Mesendoderm (in vitro differentiated cells): ENCODE data around the gene GGTLC2.
"Not testable (repeated sequence)": the region's sequence is repeated elsewhere in the genome, so short reads cannot be mapped to it uniquely, and the experiment has no call there.

Experiments
- DNase-seq: peaks from one replicate; pipeline ENCODE4 v3.0.0; 2013
- H2AK5ac ChIP-seq: 2 replicates; pipeline ENCODE4 v1.6.1; 2013; ENCODE audit warnings: low read length, inconsistent platforms
- H2BK120ac ChIP-seq: 2 replicates; pipeline ENCODE4 v1.6.1; 2013; ENCODE audit warnings: low read depth, mild to moderate bottlenecking, low read length, moderate library complexity, mixed read lengths
- H2BK15ac ChIP-seq: replicated peaks from 2 replicates; pipeline ENCODE4 v1.6.1; 2013; ENCODE audit warnings: low read depth, mild to moderate bottlenecking, moderate library complexity
- H2BK5ac ChIP-seq: 2 replicates; pipeline ENCODE4 v1.6.1; 2013; ENCODE audit warnings: low read length, inconsistent platforms
- H3K18ac ChIP-seq: 2 replicates; pipeline ENCODE4 v1.6.1; 2013; ENCODE audit warnings: mild to moderate bottlenecking, low read length, mixed read lengths
- H3K23ac ChIP-seq: one replicate; pipeline ENCODE4 v1.6.1; 2013; ENCODE audit warnings: low read length
- H3K27ac ChIP-seq: 2 replicates; pipeline ENCODE4 v1.5.1; 2013; ENCODE audit warnings: low read depth, mild to moderate bottlenecking, inconsistent platforms, low read length, moderate library complexity
- H3K27me3 ChIP-seq: 2 replicates; pipeline ENCODE4 v1.6.1; 2013; ENCODE audit warnings: low read length, control low read depth, mild to moderate bottlenecking, inconsistent platforms; ENCODE audit not compliant: insufficient read depth, poor library complexity
- H3K36me3 ChIP-seq: 2 replicates; pipeline ENCODE4 v1.6.1; 2013; ENCODE audit warnings: low read length, inconsistent platforms; ENCODE audit not compliant: control insufficient read depth, insufficient read depth
- H3K4ac ChIP-seq: one replicate; pipeline ENCODE4 v1.6.1; 2013; ENCODE audit warnings: low read depth, mild to moderate bottlenecking, low read length, moderate library complexity
- H3K4me1 ChIP-seq: 2 replicates; pipeline ENCODE4 v1.6.1; 2013; ENCODE audit warnings: low read depth, low read length, inconsistent platforms; ENCODE audit not compliant: control insufficient read depth
- H3K4me2 ChIP-seq: 2 replicates; pipeline ENCODE4 v1.6.1; 2013; ENCODE audit warnings: low read length
- H3K4me3 ChIP-seq: 2 replicates; pipeline ENCODE4 v1.5.1; 2013; ENCODE audit warnings: mild to moderate bottlenecking, low read length
- H3K56ac ChIP-seq: one replicate; pipeline ENCODE4 v1.6.1; 2013; ENCODE audit warnings: low read length
- H3K79me1 ChIP-seq: 2 replicates; pipeline ENCODE4 v1.6.1; 2013; ENCODE audit warnings: low read length, inconsistent platforms
- H3K79me2 ChIP-seq: 2 replicates; pipeline ENCODE4 v1.6.1; 2013; ENCODE audit warnings: mild to moderate bottlenecking, low read length; ENCODE audit not compliant: control insufficient read depth, insufficient read depth
- H3K9ac ChIP-seq: 2 replicates; pipeline ENCODE4 v1.6.1; 2013; ENCODE audit warnings: low read length, inconsistent platforms
- H4K5ac ChIP-seq: one replicate; pipeline ENCODE4 v1.6.1; 2013; ENCODE audit warnings: low read length
- H4K8ac ChIP-seq: one replicate; pipeline ENCODE4 v1.6.1; 2013; ENCODE audit warnings: low read depth, mild to moderate bottlenecking, control low read depth, low read length, moderate library complexity
- WGBS: extraction: QIAGEN DNeasy Blood & Tissue Kit; methylation state at CpG from one replicate; pipeline ENCODE4 v1.1.7; 2013; ENCODE audit warnings: low lambda C conversion rate, missing lambda C conversion rate; ENCODE audit not compliant: insufficient coverage; ENCODE audit errors: extremely low coverage; 5-methylcytosine and 5-hydroxymethylcytosine counted together

Gene GGTLC2

GRCh38 chr22:22650803-22651515 lies 6.5 kb downstream of the GGTLC2 start:
- not testable (repeated sequence) for H4K5ac ChIP-seq, H3K79me2 ChIP-seq, H3K18ac ChIP-seq, H3K4me1 ChIP-seq, DNase-seq, H3K56ac ChIP-seq, H3K9ac ChIP-seq, H2AK5ac ChIP-seq, H2BK120ac ChIP-seq, H3K4me3 ChIP-seq, H3K4ac ChIP-seq, H3K36me3 ChIP-seq, H3K79me1 ChIP-seq, H2BK15ac ChIP-seq, H3K27ac ChIP-seq, H3K4me2 ChIP-seq, H2BK5ac ChIP-seq, H3K27me3 ChIP-seq, H3K23ac ChIP-seq, H4K8ac ChIP-seq
- no CpG with 5 or more reads among the region's 8 CpGs for WGBS

- not testable (repeated sequence) for H3K4me3 ChIP-seq, H3K9ac ChIP-seq, DNase-seq, H3K4me1 ChIP-seq, H2BK5ac ChIP-seq, H3K79me2 ChIP-seq, H2AK5ac ChIP-seq, H3K18ac ChIP-seq, H4K5ac ChIP-seq, H3K27ac ChIP-seq, H3K36me3 ChIP-seq, H3K4ac ChIP-seq, H3K4me2 ChIP-seq, H3K79me1 ChIP-seq, H2BK15ac ChIP-seq, H4K8ac ChIP-seq, H2BK120ac ChIP-seq, H3K23ac ChIP-seq, H3K56ac ChIP-seq, H3K27me3 ChIP-seq
- WGBS: no CpG with 5 or more reads among the region's 10 CpGs
Measured at GRCh38 chr22:22651593-22651992, 7.2 kb downstream of the GGTLC2 start.

- not testable (repeated sequence) for H3K23ac ChIP-seq, H3K18ac ChIP-seq, H3K9ac ChIP-seq, H2BK5ac ChIP-seq, H3K4me3 ChIP-seq, H3K36me3 ChIP-seq, H3K4me2 ChIP-seq, H3K79me2 ChIP-seq, H3K27me3 ChIP-seq, DNase-seq, H2BK120ac ChIP-seq, H2BK15ac ChIP-seq, H4K8ac ChIP-seq, H3K79me1 ChIP-seq, H2AK5ac ChIP-seq, H3K56ac ChIP-seq, H4K5ac ChIP-seq, H3K4me1 ChIP-seq, H3K27ac ChIP-seq, H3K4ac ChIP-seq
- no CpG with 5 or more reads among the region's 12 CpGs for WGBS
Measured at GRCh38 chr22:22652102-22652501, 7.7 kb downstream of the GGTLC2 start.

- H3K23ac ChIP-seq, H4K8ac ChIP-seq, H3K4me1 ChIP-seq, H3K27me3 ChIP-seq, H3K79me1 ChIP-seq, H3K4me3 ChIP-seq, H3K79me2 ChIP-seq, H3K4ac ChIP-seq, H2BK15ac ChIP-seq, H4K5ac ChIP-seq, H3K36me3 ChIP-seq, H2AK5ac ChIP-seq, H3K18ac ChIP-seq, H3K56ac ChIP-seq, H2BK5ac ChIP-seq, H3K27ac ChIP-seq, H3K4me2 ChIP-seq, H2BK120ac ChIP-seq, DNase-seq, H3K9ac ChIP-seq: not testable (repeated sequence)
- WGBS: no CpG with 5 or more reads among the region's 6 CpGs
Measured at GRCh38 chr22:22652573-22652972, 8.2 kb downstream of the GGTLC2 start.

GRCh38 chr22:22653677-22654381 lies 9.4 kb downstream of the GGTLC2 start:
- no CpG with 5 or more reads among the region's 13 CpGs for WGBS
- H3K4me3 ChIP-seq, H3K4me1 ChIP-seq, DNase-seq, H3K4me2 ChIP-seq, H3K4ac ChIP-seq, H2BK15ac ChIP-seq, H2BK120ac ChIP-seq, H2BK5ac ChIP-seq, H3K79me2 ChIP-seq, H3K27me3 ChIP-seq, H3K23ac ChIP-seq, H2AK5ac ChIP-seq, H3K18ac ChIP-seq, H3K56ac ChIP-seq, H3K79me1 ChIP-seq, H3K36me3 ChIP-seq, H4K8ac ChIP-seq, H3K9ac ChIP-seq, H3K27ac ChIP-seq, H4K5ac ChIP-seq: not testable (repeated sequence)
